Activated CD8-positive, alpha-beta memory T cell treated with anti-CD3 and anti-CD28 coated beads, Interleukin-2, amount 50 U/mL, for 48 hours (primary cell): ENCODE measurements around the gene ASGR1.
"Not testable (repeated sequence)": the region's sequence is repeated elsewhere in the genome, so short reads cannot be mapped to it uniquely, and the experiment has no call there.

Experiments
- DNase-seq: peaks from one replicate; pipeline ENCODE4 v3.0.0-alpha.2; 2020

ASGR1 gene

GRCh38 chr17:7184647-7185046 lies 5.5 kb upstream of the ASGR1 start:
- DNase-seq = no peak

GRCh38 chr17:7184091-7184488 lies 4.9 kb upstream of the ASGR1 start:
- DNase-seq = no peak

- DNase-seq = no peak
These were observed 4.4 kb upstream of the ASGR1 start for GRCh38 chr17:7183433-7184090.

GRCh38 chr17:7182101-7182500 lies 2.9 kb upstream of the ASGR1 start:
- not testable (repeated sequence) for DNase-seq

- DNase-seq = no peak
These were observed 225 bp downstream of the ASGR1 start for GRCh38 chr17:7178973-7179316.

- DNase-seq = no peak
These were observed 1.2 kb downstream of the ASGR1 start for GRCh38 chr17:7177954-7178477.

- DNase-seq = peak; percentile 84
These were observed 1.8 kb downstream of the ASGR1 start for GRCh38 chr17:7177191-7177953.

GRCh38 chr17:7176841-7177190 lies 2.4 kb downstream of the ASGR1 start:
- DNase-seq = no peak

- no peak for DNase-seq
These were observed 2.9 kb downstream of the ASGR1 start for GRCh38 chr17:7176107-7176840.

GRCh38 chr17:7175330-7175733 lies 3.8 kb downstream of the ASGR1 start:
- no peak for DNase-seq

- DNase-seq = no peak
These were observed 4.4 kb downstream of the ASGR1 start for GRCh38 chr17:7174603-7175326.

- peak; percentile 74 for DNase-seq
These were observed 5.2 kb downstream of the ASGR1 start for GRCh38 chr17:7173687-7174602.

GRCh38 chr17:7172522-7173191 lies 6.5 kb downstream of the ASGR1 start:
- not testable (repeated sequence) for DNase-seq

GRCh38 chr17:7169565-7169908 lies 9.6 kb downstream of the ASGR1 start:
- not testable (repeated sequence) for DNase-seq

- DNase-seq = not testable (repeated sequence)
These were observed 10.2 kb downstream of the ASGR1 start for GRCh38 chr17:7168841-7169564.

- DNase-seq = no peak
These were observed 11.3 kb downstream of the ASGR1 start for GRCh38 chr17:7167832-7168231.

GRCh38 chr17:7166873-7167272 lies 12.3 kb downstream of the ASGR1 start:
- no peak for DNase-seq

GRCh38 chr17:7159571-7159970 lies 19.6 kb downstream of the ASGR1 start:
- not testable (repeated sequence) for DNase-seq

GRCh38 chr17:7158424-7158823 lies 20.7 kb downstream of the ASGR1 start:
- not testable (repeated sequence) for DNase-seq

GRCh38 chr17:7156342-7156940 lies 22.7 kb downstream of the ASGR1 start:
- DNase-seq = no peak
